ENCODE measurements around the gene C9orf153.

C9orf153 gene

GRCh38 chr9:86181379-86182315 lies 77.8 kb downstream of the C9orf153 start:
- TF ChIP-seq CSRNP3 (CRISPR knock-in tag; IDR thresholded peaks at IDR 0.05) (no peak), ARNTL (CRISPR knock-in tag; IDR thresholded peaks at IDR 0.05; ENCODE audit: borderline replicate concordance, low read depth) (no peak), ZNF8 (CRISPR knock-in tag; IDR thresholded peaks at IDR 0.05) (no peak), POU6F1 (CRISPR knock-in tag; IDR thresholded peaks at IDR 0.05; ENCODE audit: borderline replicate concordance, low read depth) (no peak), TCF4 (CRISPR knock-in tag; IDR thresholded peaks at IDR 0.05; ENCODE audit: borderline replicate concordance) (no peak)
- ATAC-seq = no peak

- no peak for TF ChIP-seq ZNF8 (CRISPR knock-in tag; IDR thresholded peaks at IDR 0.05)
- no peak for TF ChIP-seq ESRRG (CRISPR knock-in tag; IDR thresholded peaks at IDR 0.05)
- no peak for TF ChIP-seq ZFP3 (CRISPR knock-in tag; IDR thresholded peaks at IDR 0.05)
- TF ChIP-seq ZNF70 (CRISPR knock-in tag; IDR thresholded peaks at IDR 0.05) = no peak
- no peak for TF ChIP-seq ZC3H10 (CRISPR knock-in tag; IDR thresholded peaks at IDR 0.05)
- TF ChIP-seq ARNTL (CRISPR knock-in tag; IDR thresholded peaks at IDR 0.05; ENCODE audit: borderline replicate concordance, low read depth) = no peak
- TF ChIP-seq TSHZ2 (CRISPR knock-in tag; IDR thresholded peaks at IDR 0.05) = no peak
- no peak for TF ChIP-seq RARB (CRISPR knock-in tag; IDR thresholded peaks at IDR 0.05)
- TF ChIP-seq ZNF565 (CRISPR knock-in tag; conservative IDR thresholded peaks at IDR 0.05; ENCODE audit: low read depth) = no peak
- TF ChIP-seq ZFP30 (CRISPR knock-in tag; IDR thresholded peaks at IDR 0.05) = no peak
- TF ChIP-seq BACH2 (CRISPR knock-in tag; IDR thresholded peaks at IDR 0.05; ENCODE audit: borderline replicate concordance) = no peak
- no peak for TF ChIP-seq SNAI2 (CRISPR knock-in tag; IDR thresholded peaks at IDR 0.05)
- TF ChIP-seq CSRNP3 (CRISPR knock-in tag; IDR thresholded peaks at IDR 0.05) = no peak
- no peak for TF ChIP-seq PATZ1 (CRISPR knock-in tag; IDR thresholded peaks at IDR 0.05; ENCODE audit: borderline replicate concordance)
- no peak for TF ChIP-seq CREB5 (CRISPR knock-in tag; IDR thresholded peaks at IDR 0.05; ENCODE audit: low read depth)
- TF ChIP-seq TCF4 (CRISPR knock-in tag; IDR thresholded peaks at IDR 0.05; ENCODE audit: borderline replicate concordance) = no peak
- no peak for TF ChIP-seq TOX (CRISPR knock-in tag; IDR thresholded peaks at IDR 0.05; ENCODE audit: borderline replicate concordance)
- TF ChIP-seq OSR1 (CRISPR knock-in tag; IDR thresholded peaks at IDR 0.05) = no peak
- TF ChIP-seq GLIS3 (CRISPR knock-in tag; IDR thresholded peaks at IDR 0.05) = no peak
- no peak for TF ChIP-seq POU6F1 (CRISPR knock-in tag; IDR thresholded peaks at IDR 0.05; ENCODE audit: borderline replicate concordance, low read depth)
- no peak for ATAC-seq
Measured at GRCh38 chr9:86178503-86178902, 81.0 kb downstream of the C9orf153 start.

All from SK-N-SH treated with all-trans-retinoic acid at 6 μM for 48 hours (cell line).